Panc1 (cell line): ENCODE measurements around the gene PRR23A. TPM values are rescaled to one million over a fixed set of nuclear protein-coding genes. Genes with fewer than 3 reads are reported as not detected.

Experiments used
- ATAC-seq: fragments of 200-7000 bp; cut with Tn5 transposase; 2 replicates; pipeline ENCODE4 v1.9.1; 2020; ENCODE audit warnings: mild to moderate bottlenecking, moderate library complexity
- BruUV-seq: library from RNA; stranded (reverse); fragments of 400-500 nt; replicated peaks from 2 replicates; lab custom pipeline; 2021; lab: Mats Ljungman, UMichigan
- CTCF ChIA-PET: fragments of 300-600 bp; sonication (Branson Sonifier 250); formaldehyde crosslinking; loops from one replicate; lab custom pipeline; 2022; ENCODE audit warnings: antibody characterized with exemption; lab: Charles Lee
- POLR2A ChIA-PET: fragments of 300-600 bp; sonication (Branson Sonifier 250); formaldehyde crosslinking; loops from one replicate; lab custom pipeline; 2022; ENCODE audit warnings: antibody characterized with exemption; lab: Charles Lee
- DNase-seq: peaks from one replicate; pipeline ENCODE4 v3.0.0-alpha.2; 2010; ENCODE audit warnings: low read depth, low spot score
- H3K27ac ChIP-seq: 2 replicates; pipeline ENCODE4 v1.5.1; 2011; ENCODE audit warnings: mild to moderate bottlenecking, low read length, inconsistent platforms
- H3K27me3 ChIP-seq: fragments of 200-500 bp; sonication (Bioruptor generic); 2 replicates; pipeline ENCODE4 v1.6.0; 2014; ENCODE audit warnings: low read length, inconsistent platforms; ENCODE audit not compliant: control insufficient read depth, insufficient read depth
- H3K36me3 ChIP-seq: fragments of 200-500 bp; sonication (Bioruptor generic); 2 replicates; pipeline ENCODE4 v1.5.1; 2014; ENCODE audit warnings: inconsistent platforms, mild to moderate bottlenecking, low read length, moderate library complexity; ENCODE audit not compliant: control insufficient read depth, insufficient read depth
- H3K4me1 ChIP-seq: 2 replicates; pipeline ENCODE4 v1.5.1; 2011; ENCODE audit warnings: inconsistent platforms, mild to moderate bottlenecking, low read length, moderate library complexity; ENCODE audit not compliant: control insufficient read depth, insufficient read depth
- H3K4me3 ChIP-seq, 2 experiments: 2 replicates each; pipeline ENCODE4 v1.5.1; 2011 to 2012; ENCODE audit warnings: low read depth in 2 of 2, low read length in 2 of 2, mild to moderate bottlenecking in 2 of 2, inconsistent platforms in 1 of 2, moderate library complexity in 1 of 2
- H3K9me3 ChIP-seq: fragments of 200-500 bp; sonication (Bioruptor generic); 2 replicates; pipeline ENCODE4 v1.5.1; 2014; ENCODE audit warnings: low read depth, mild to moderate bottlenecking, inconsistent platforms, low read length, moderate library complexity; ENCODE audit not compliant: control insufficient read depth, insufficient read depth
- POLR2AphosphoS5 ChIP-seq: IDR thresholded peaks from 2 replicates; pipeline ENCODE4 v1.6.1; 2012; ENCODE audit warnings: mild to moderate bottlenecking, low read depth, low read length, moderate library complexity
- SIN3A ChIP-seq: IDR thresholded peaks from 2 replicates; pipeline ENCODE4 v1.6.1; 2012; ENCODE audit warnings: low read depth, mild to moderate bottlenecking, low read length, moderate library complexity, borderline replicate concordance; ENCODE audit not compliant: insufficient read depth
- TCF7L2 ChIP-seq: IDR thresholded peaks from 2 replicates; pipeline ENCODE4 v1.6.1; 2011; ENCODE audit warnings: mild to moderate bottlenecking, low read depth, low read length, inconsistent platforms
- in situ Hi-C: cut with HindIII; loops from 2 replicates; pipeline ENCODE4 v1.10.0; 2016; ENCODE audit warnings: low sequenced_read_pairs, low pct_unique_long_range_greater_than_20kb
- intact Hi-C: fragments of 100-400 bp; cut with micrococcal nuclease; formaldehyde crosslinking; loops from one replicate; pipeline ENCODE4 v1.10.0; 2022; ENCODE audit not compliant: unreplicated experiment
- total RNA-seq: library from RNA; stranded (reverse); gene quantifications from one replicate; pipeline ENCODE4 v1.2.1, GENCODE V29; 2021; ENCODE audit not compliant: unreplicated experiment
- TF ChIP-seq, protein P1 (sequence below): fragments of 450-650 bp; IDR thresholded peaks from 2 replicates; pipeline ENCODE4 v1.5.1; 2017; ENCODE audit warnings: mild to moderate bottlenecking
- TF ChIP-seq, protein P2 (sequence below), 2 experiments: IDR thresholded peaks; 2 replicates each; pipeline ENCODE4 v1.6.1; 2011 to 2012; ENCODE audit warnings: low read depth in 2 of 2, control low read depth in 1 of 2, low read length in 1 of 2, mild to moderate bottlenecking in 1 of 2, moderate library complexity in 1 of 2; ENCODE audit not compliant: insufficient read depth in 1 of 2

Gene PRR23A
- total RNA-seq, 1 experiment from 2014 or later: not detected

DNA sequence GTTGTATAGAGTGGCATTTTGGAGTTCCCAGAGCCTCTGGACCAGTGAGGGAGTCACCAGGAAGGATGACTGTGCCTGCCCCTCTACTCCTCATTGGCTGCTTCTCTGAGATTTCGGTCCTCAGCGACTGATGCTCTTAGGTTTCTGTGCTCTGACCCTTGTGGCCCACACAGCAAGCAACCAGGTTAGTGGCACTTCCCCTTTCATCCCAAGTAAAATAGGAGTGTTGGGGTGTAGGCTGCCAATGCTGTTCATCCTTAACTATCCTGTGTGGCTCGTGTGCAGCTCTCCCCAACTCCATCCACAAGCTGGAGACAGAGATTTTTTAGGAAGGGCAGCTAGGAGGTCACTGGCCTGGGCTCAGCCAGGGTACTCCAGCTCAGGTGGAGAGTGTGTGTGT lies 21.3 kb downstream of the PRR23A start:
- no peak for DNase-seq
- ChIA-PET POLR2A (no interaction called here), CTCF (no interaction called here)
- Histone ChIP-seq H3K36me3 (no peaks in the 10 kb centered on the region), H3K4me1 (no peaks in the 10 kb centered on the region), H3K27ac (no peak overlapping the region), H3K9me3 (no peaks in the 10 kb centered on the region), H3K27me3 (no peaks in the 10 kb centered on the region), H3K4me3 (no peak overlapping the region)
- in situ Hi-C loops: no loop called here
- TF ChIP-seq SIN3A (no peak), POLR2AphosphoS5 (no peak), TCF7L2 (no peak)
- TF ChIP-seq, protein P1, sequence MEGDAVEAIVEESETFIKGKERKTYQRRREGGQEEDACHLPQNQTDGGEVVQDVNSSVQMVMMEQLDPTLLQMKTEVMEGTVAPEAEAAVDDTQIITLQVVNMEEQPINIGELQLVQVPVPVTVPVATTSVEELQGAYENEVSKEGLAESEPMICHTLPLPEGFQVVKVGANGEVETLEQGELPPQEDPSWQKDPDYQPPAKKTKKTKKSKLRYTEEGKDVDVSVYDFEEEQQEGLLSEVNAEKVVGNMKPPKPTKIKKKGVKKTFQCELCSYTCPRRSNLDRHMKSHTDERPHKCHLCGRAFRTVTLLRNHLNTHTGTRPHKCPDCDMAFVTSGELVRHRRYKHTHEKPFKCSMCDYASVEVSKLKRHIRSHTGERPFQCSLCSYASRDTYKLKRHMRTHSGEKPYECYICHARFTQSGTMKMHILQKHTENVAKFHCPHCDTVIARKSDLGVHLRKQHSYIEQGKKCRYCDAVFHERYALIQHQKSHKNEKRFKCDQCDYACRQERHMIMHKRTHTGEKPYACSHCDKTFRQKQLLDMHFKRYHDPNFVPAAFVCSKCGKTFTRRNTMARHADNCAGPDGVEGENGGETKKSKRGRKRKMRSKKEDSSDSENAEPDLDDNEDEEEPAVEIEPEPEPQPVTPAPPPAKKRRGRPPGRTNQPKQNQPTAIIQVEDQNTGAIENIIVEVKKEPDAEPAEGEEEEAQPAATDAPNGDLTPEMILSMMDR: no peak
- TF ChIP-seq, protein P2, sequence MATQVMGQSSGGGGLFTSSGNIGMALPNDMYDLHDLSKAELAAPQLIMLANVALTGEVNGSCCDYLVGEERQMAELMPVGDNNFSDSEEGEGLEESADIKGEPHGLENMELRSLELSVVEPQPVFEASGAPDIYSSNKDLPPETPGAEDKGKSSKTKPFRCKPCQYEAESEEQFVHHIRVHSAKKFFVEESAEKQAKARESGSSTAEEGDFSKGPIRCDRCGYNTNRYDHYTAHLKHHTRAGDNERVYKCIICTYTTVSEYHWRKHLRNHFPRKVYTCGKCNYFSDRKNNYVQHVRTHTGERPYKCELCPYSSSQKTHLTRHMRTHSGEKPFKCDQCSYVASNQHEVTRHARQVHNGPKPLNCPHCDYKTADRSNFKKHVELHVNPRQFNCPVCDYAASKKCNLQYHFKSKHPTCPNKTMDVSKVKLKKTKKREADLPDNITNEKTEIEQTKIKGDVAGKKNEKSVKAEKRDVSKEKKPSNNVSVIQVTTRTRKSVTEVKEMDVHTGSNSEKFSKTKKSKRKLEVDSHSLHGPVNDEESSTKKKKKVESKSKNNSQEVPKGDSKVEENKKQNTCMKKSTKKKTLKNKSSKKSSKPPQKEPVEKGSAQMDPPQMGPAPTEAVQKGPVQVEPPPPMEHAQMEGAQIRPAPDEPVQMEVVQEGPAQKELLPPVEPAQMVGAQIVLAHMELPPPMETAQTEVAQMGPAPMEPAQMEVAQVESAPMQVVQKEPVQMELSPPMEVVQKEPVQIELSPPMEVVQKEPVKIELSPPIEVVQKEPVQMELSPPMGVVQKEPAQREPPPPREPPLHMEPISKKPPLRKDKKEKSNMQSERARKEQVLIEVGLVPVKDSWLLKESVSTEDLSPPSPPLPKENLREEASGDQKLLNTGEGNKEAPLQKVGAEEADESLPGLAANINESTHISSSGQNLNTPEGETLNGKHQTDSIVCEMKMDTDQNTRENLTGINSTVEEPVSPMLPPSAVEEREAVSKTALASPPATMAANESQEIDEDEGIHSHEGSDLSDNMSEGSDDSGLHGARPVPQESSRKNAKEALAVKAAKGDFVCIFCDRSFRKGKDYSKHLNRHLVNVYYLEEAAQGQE (IDR thresholded peaks at IDR 0.05; ENCODE audit: insufficient read depth in 1 of 2, low read depth in 2 of 2, low read length in 1 of 2): no peak
- ATAC-seq: no peak
- intact Hi-C loops: no loop called here
- BruUV-seq: no TSS peak

DNA sequence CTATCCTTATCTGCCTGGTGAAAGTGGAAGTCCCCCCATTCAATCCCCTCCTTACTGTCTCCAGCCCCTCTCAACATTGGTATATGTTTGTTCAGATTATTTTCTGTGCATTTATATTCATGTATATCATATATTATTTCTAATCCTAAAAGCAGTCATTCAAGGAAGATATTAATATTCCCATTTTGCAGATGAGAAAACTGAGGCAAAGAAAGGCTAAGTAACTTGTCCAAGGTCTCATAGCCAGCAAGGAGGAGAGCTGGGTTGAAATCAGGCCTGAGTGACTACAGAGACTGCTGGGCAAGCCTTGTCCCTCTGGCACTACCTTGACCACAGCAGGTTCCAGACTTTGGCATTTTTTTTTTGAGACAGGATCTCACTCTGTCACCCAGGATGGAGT lies 30.0 kb downstream of the PRR23A start:
- Histone ChIP-seq H3K4me1 (no peaks in the 10 kb centered on the region), H3K4me3 (no peak overlapping the region), H3K27me3 (no peaks in the 10 kb centered on the region), H3K36me3 (no peaks in the 10 kb centered on the region), H3K9me3 (no peaks in the 10 kb centered on the region), H3K27ac (no peak overlapping the region)
- ChIA-PET POLR2A (no interaction called here), CTCF (no interaction called here)
- TF ChIP-seq, protein P2 (IDR thresholded peaks at IDR 0.05; ENCODE audit: insufficient read depth in 1 of 2, low read depth in 2 of 2, low read length in 1 of 2): no peak
- TF ChIP-seq TCF7L2: no peak
- no peak for TF ChIP-seq POLR2AphosphoS5
- TF ChIP-seq SIN3A: no peak
- TF ChIP-seq, protein P1: no peak
- no peak for DNase-seq
- no TSS peak for BruUV-seq
- intact Hi-C loops: loop anchor here (5.0 kb wide), 1 partner anchor 34 kb away; no protein-coding TSS in a partner anchor
- in situ Hi-C loops: no loop called here
- ATAC-seq: no peak
